Measurements from ENCODE around the gene TTL. TPM values are rescaled to one million over a fixed set of nuclear protein-coding genes. Genes with fewer than 3 reads are reported as not detected.
A peak's percentile ranks its signal among the peaks of the same experiment; 100 is the strongest.

The TTL gene
- total and polyA plus RNA-seq, 7 experiments from 2014 or later, result 1.1 to 31.0 (median 14.2) TPM

DNA sequence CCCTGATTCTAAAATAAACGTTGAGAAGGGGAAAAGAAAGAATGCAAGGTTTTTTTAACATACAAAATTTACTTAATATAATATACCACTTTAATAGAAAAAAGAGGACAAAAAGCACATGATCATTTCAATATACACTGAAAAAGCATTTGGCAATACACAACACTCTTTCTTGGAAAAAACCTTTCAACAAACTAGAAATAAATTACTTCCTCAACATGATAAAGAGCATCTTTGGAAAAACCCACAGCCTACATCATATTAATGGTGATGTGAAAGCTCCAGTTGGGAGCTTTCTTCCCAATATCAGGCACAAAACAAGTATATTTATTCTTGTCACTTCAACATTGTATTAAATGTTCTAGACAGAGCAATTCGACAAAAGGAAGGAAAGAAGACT, 57.4 kb downstream of the TTL start:
- Mint-ChIP-seq H3K27me3 (no peaks in the 10 kb centered on the region), H3K36me3 (peaks cover 0 to 9% (median 0%) of the 10 kb centered on the region in 5 donors), H3K4me1 (peaks cover 9 to 14% (median 12%) of the 10 kb centered on the region in 7 donors), H3K27ac (no peak overlapping the region), H3K4me3 (no peak overlapping the region), H3K9me3 (peaks cover 0 to 4% (median 0%) of the 10 kb centered on the region in 11 donors)
- Histone ChIP-seq H3K27ac (ENCODE audit: low read depth, low read length) (no peak overlapping the region), H3K9me3 (ENCODE audit: control insufficient read depth in 2 of 3, low read length in 3 of 3) (no peaks in the 10 kb centered on the region), H3K4me3 (ENCODE audit: low read length) (no peak overlapping the region), H3K36me3 (ENCODE audit: control insufficient read depth in 2 of 3, insufficient read depth in 3 of 3, low read length in 3 of 3) (peaks cover 0 to 4% (median 0%) of the 10 kb centered on the region in 3 experiments), H3K27me3 (ENCODE audit: control insufficient read depth in 2 of 2, insufficient read depth in 2 of 2, low read length in 2 of 2) (no peaks in the 10 kb centered on the region), H3K4me1 (ENCODE audit: control insufficient read depth in 2 of 2, insufficient read depth in 2 of 2, low read length in 2 of 2) (peaks cover 14 to 15% of the 10 kb centered on the region in 2 donors)
- CTCF ChIA-PET, result no interaction called here
- intact Hi-C loops (cut with micrococcal nuclease), result no loop called here
- DNase-seq, result no peak
- no peak for ATAC-seq
- POLR2A ChIA-PET, result no interaction called here

DNA sequence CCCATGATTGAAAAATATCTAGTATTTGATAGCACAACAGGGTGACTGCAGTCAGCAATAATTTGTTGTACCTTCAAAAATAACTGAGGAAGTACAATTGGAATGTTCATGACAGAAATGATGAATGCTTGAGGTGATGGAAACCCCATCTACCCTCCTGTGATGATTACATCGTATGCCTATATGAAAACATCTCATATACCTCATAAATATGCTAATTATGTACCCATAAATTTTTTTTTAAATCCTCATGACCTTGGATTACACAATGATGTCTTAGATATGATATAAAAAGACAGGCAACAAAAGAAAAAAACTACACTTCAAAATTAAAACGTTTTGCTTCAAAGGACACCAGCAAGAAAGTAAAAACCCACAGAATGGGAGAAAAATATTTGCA, 59.0 kb downstream of the TTL start:
- Mint-ChIP-seq H3K9me3 (peaks cover 0 to 4% (median 0%) of the 10 kb centered on the region in 11 donors), H3K27ac (peak overlapping the region in 2 of 9 donors; percentile 6 to 98), H3K4me1 (peaks cover 12 to 22% (median 18%) of the 10 kb centered on the region in 7 donors), H3K4me3 (peak overlapping the region in 1 of 10 donors; percentile 53), H3K36me3 (peaks cover 0 to 9% (median 0%) of the 10 kb centered on the region in 5 donors), H3K27me3 (no peaks in the 10 kb centered on the region)
- Histone ChIP-seq H3K27me3 (ENCODE audit: control insufficient read depth in 2 of 2, insufficient read depth in 2 of 2, low read length in 2 of 2) (no peaks in the 10 kb centered on the region), H3K27ac (ENCODE audit: low read depth, low read length) (peak overlapping the region; percentile 89), H3K9me3 (ENCODE audit: control insufficient read depth in 2 of 3, low read length in 3 of 3) (no peaks in the 10 kb centered on the region), H3K36me3 (ENCODE audit: control insufficient read depth in 2 of 3, insufficient read depth in 3 of 3, low read length in 3 of 3) (peaks cover 0 to 5% (median 0%) of the 10 kb centered on the region in 3 experiments), H3K4me1 (ENCODE audit: control insufficient read depth in 2 of 2, insufficient read depth in 2 of 2, low read length in 2 of 2) (peaks cover 14 to 15% of the 10 kb centered on the region in 2 donors), H3K4me3 (ENCODE audit: low read length) (no peak overlapping the region)
- ATAC-seq (no peak), DNase-seq (no peak)
- CTCF ChIA-PET, result no interaction called here
- intact Hi-C loops (cut with micrococcal nuclease), result loop anchor here in 1 of 2 donors (5.0 kb wide), 1 partner anchor 264 kb away; the partner anchor contains the start of gene ZC3H6
- POLR2A ChIA-PET, result interaction anchor here (0.8 to 1.3 kb wide), 5 partner anchors 42 to 640 kb away, joined by 3 to 4 read pairs (median 4); no protein-coding TSS in a partner anchor

DNA sequence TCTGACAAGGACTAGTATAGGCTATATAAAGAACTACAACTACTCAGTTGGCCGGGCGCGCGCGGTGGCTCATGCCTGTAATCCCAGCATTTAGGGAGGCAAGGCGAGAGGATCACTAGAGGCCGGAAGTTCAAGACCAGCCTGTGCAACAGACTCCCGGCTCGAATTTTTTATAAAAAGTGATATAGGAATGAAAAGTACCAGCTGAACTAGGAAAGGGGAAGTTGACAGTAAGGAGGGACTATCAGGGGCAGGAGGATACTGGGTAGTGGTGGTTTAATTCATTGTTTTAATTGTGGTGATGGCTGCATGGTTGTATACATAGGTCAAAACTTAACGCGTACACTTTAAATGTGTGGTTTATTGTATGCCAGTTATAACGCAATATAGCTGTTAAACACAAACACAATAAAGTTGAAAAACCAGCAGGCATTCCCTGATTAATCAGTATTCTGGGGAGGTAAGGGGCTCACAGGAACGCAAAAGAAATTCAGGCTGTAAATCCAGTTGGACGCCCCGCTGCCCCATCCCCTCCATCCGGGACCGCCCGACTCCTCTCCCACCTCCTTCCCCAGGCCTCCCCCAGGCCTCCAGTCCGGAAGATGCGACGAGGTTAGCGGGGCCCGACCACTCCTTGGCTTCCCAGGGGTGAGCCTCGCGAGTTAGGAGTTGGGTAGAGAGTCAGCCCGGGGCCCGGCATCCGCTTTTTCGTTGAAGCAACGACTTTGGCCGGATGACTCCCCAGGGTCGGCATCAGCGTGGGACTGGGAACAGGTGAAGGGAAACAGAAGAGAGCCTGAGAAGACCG, 59.6 kb downstream of the TTL start:
- Histone ChIP-seq H3K4me3 (ENCODE audit: low read length) (peak overlapping the region; percentile 95), H3K27ac (ENCODE audit: low read depth, low read length) (peak overlapping the region; percentile 89), H3K9me3 (ENCODE audit: control insufficient read depth in 2 of 3, low read length in 3 of 3) (no peaks in the 10 kb centered on the region), H3K4me1 (ENCODE audit: control insufficient read depth in 2 of 2, insufficient read depth in 2 of 2, low read length in 2 of 2) (peaks cover 14 to 15% of the 10 kb centered on the region in 2 donors), H3K27me3 (ENCODE audit: control insufficient read depth in 2 of 2, insufficient read depth in 2 of 2, low read length in 2 of 2) (no peaks in the 10 kb centered on the region), H3K36me3 (ENCODE audit: control insufficient read depth in 2 of 3, insufficient read depth in 3 of 3, low read length in 3 of 3) (peaks cover 0 to 8% (median 0%) of the 10 kb centered on the region in 3 experiments)
- Mint-ChIP-seq H3K27ac (peak overlapping the region in 1 of 9 donors; percentile 98), H3K27me3 (no peaks in the 10 kb centered on the region), H3K4me1 (peaks cover 12 to 22% (median 18%) of the 10 kb centered on the region in 7 donors), H3K36me3 (peaks cover 0 to 9% (median 0%) of the 10 kb centered on the region in 5 donors), H3K4me3 (no peak overlapping the region), H3K9me3 (peaks cover 0 to 4% (median 0%) of the 10 kb centered on the region in 11 donors)
- DNase-seq, result peak in 3 of 9 donors; percentile 0 to 79 (median 75)
- CTCF ChIA-PET, result no interaction called here
- ATAC-seq, result peak; percentile 87
- POLR2A ChIA-PET, result interaction anchor here (0.6 to 1.3 kb wide), 5 partner anchors 42 to 354 kb away, joined by 3 to 4 read pairs (median 3); no protein-coding TSS in a partner anchor
- intact Hi-C loops (cut with micrococcal nuclease), result loop anchor here (1.0 to 5.0 kb wide), 11 partner anchors 43 to 657 kb away; partner anchors contain the start of genes CHCHD5 (in 2 of the 2), SLC20A1 (in 2 of the 2), TMEM87B (in 2 of the 2) and ANAPC1 (in 1 of the 2)

DNA sequence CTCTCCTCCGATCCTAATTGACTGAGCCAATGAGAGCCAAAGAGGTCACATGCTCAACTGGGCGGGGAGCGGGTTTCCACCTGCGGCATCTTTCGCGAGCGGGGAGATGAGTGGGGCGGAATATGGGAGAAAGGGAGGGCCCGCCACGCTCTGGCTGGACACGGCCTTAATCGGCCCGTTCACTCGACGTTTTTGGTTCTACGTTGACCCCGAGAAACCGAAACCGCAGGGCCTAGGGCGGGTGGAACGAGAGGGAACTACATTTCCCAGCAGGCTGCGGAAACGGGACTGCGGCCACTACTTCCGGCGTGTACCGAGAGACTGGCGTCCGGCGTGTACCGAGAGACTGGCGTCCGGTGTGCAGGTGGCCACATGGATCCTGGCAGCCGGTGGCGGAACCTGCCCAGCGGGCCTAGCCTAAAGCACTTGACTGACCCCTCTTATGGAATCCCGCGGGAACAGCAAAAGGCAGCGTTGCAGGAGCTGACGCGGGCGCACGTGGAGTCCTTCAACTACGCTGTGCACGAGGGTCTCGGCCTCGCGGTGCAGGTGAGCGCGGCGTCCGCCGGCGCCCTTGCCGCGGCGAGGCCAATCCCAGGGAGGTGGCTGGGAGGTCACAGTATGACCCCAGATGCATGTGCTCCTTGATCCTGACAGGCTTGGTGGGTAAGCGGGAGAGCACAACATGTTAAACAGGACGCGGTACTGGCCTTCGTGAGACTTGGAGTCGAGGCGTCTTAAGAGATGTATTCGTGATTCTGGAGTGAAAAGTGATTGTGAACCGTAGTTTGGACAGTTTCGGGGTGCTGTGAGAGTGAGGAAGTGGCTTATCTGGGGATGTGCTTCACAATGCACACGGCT, 60.4 kb downstream of the TTL start, which contains the start of gene POLR1B:
Gene POLR1B (plus strand): TSS at position 343 of the 861 bp plus-strand sequence. CDS start 30 bp downstream, at position 373.
- Histone ChIP-seq H3K27me3 (ENCODE audit: control insufficient read depth in 2 of 2, insufficient read depth in 2 of 2, low read length in 2 of 2) (no peaks in the 10 kb centered on the region), H3K9me3 (ENCODE audit: control insufficient read depth in 2 of 3, low read length in 3 of 3) (no peaks in the 10 kb centered on the region), H3K36me3 (ENCODE audit: control insufficient read depth in 2 of 3, insufficient read depth in 3 of 3, low read length in 3 of 3) (peaks cover 0 to 15% (median 6%) of the 10 kb centered on the region in 3 experiments), H3K4me1 (ENCODE audit: control insufficient read depth in 2 of 2, insufficient read depth in 2 of 2, low read length in 2 of 2) (peaks cover 14 to 15% of the 10 kb centered on the region in 2 donors), H3K27ac (ENCODE audit: low read depth, low read length) (peak within 1 kb of the TSS; percentile 89), H3K4me3 (ENCODE audit: low read length) (peak within 1 kb of the TSS; percentile 95)
- Mint-ChIP-seq H3K9me3 (peaks cover 0 to 4% (median 0%) of the 10 kb centered on the region in 11 donors), H3K4me1 (peaks cover 12 to 24% (median 19%) of the 10 kb centered on the region in 7 donors), H3K27ac (peak within 1 kb of the TSS in 1 of 9 donors; percentile 98), H3K36me3 (peaks cover 0 to 13% (median 4%) of the 10 kb centered on the region in 5 donors), H3K27me3 (no peaks in the 10 kb centered on the region), H3K4me3 (no peak within 1 kb of the TSS)
- intact Hi-C loops (cut with micrococcal nuclease), result loop anchor here (1.0 to 5.0 kb wide), 11 partner anchors 42 to 658 kb away; partner anchors contain the start of genes CHCHD5 (in 2 of the 2), SLC20A1 (in 2 of the 2), TMEM87B (in 2 of the 2) and ANAPC1 (in 1 of the 2)
- CTCF ChIA-PET, result no interaction called here
- ATAC-seq, result peak; percentile 88
- DNase-seq, result peak in 8 of 9 donors; percentile 57 to 81 (median 77)
- POLR2A ChIA-PET, result interaction anchor here (0.6 kb wide), 1 partner anchor 355 kb away, joined by 3 read pairs; no protein-coding TSS in a partner anchor

DNA sequence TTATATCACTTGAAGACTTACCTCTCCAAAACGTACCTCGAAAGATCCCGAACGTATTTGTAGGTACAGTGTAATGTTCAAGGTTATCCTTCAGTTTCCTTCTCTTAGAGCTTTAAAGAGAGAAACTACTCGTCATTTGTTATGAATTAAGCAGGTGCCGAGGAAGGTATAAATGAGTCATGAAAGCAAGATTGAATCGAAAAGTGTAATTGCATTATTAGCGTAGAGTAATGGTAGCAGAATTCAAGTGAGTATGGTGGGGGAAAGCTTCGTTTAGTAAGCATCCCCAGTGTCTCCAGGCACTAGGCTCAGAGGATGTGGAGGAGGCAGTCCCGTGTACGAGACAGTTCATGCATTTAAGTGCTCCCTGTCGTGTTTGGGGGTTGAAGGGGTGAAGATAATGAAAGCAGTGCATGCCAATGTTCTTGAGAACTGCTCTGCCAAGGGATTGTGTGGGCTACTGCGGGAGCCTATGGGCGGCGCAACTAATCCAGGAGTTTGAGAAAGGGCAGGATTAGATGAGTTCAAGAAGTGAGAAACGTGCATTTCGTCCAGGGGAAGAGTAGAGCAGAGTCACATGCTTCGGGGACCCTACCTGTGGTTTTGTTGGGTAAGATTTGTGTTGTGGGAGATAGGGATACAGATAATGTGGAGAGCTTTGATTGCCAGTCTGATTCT, 61.2 kb downstream of the TTL start:
- Mint-ChIP-seq H3K27me3 (no peaks in the 10 kb centered on the region), H3K27ac (no peak overlapping the region), H3K36me3 (peaks cover 0 to 16% (median 5%) of the 10 kb centered on the region in 5 donors), H3K4me1 (peaks cover 12 to 25% (median 19%) of the 10 kb centered on the region in 7 donors), H3K9me3 (peaks cover 0 to 4% (median 0%) of the 10 kb centered on the region in 11 donors), H3K4me3 (no peak overlapping the region)
- peaks cover 0 to 23% (median 8%) of the 10 kb centered on the region in 3 experiments for H3K36me3 ChIP-seq (ENCODE audit: control insufficient read depth in 2 of 3, insufficient read depth in 3 of 3, low read length in 3 of 3)
- ChIA-PET POLR2A (interaction anchor here (0.6 kb wide), 2 partner anchors 27 to 41 kb away, joined by 3 to 4 read pairs; partner anchors contain the start of gene CHCHD5), CTCF (interaction anchor here (0.5 to 1.1 kb wide), 2 partner anchors 84 to 94 kb away, joined by 3 to 4 read pairs; no protein-coding TSS in a partner anchor)
- H3K27me3 ChIP-seq (ENCODE audit: control insufficient read depth in 2 of 2, insufficient read depth in 2 of 2, low read length in 2 of 2), result no peaks in the 10 kb centered on the region
- peak overlapping the region; percentile 95 for H3K4me3 ChIP-seq (ENCODE audit: low read length)
- intact Hi-C loops (cut with micrococcal nuclease), result loop anchor here (1.0 to 5.0 kb wide), 11 partner anchors 41 to 659 kb away; partner anchors contain the start of genes CHCHD5 (in 2 of the 2), SLC20A1 (in 2 of the 2), TMEM87B (in 2 of the 2) and ANAPC1 (in 1 of the 2)
- H3K4me1 ChIP-seq (ENCODE audit: control insufficient read depth in 2 of 2, insufficient read depth in 2 of 2, low read length in 2 of 2), result peaks cover 14 to 15% of the 10 kb centered on the region in 2 donors
- no peaks in the 10 kb centered on the region for H3K9me3 ChIP-seq (ENCODE audit: control insufficient read depth in 2 of 3, low read length in 3 of 3)
- ATAC-seq, result no peak
- DNase-seq, result no peak
- H3K27ac ChIP-seq (ENCODE audit: low read depth, low read length), result peak overlapping the region; percentile 89

All from naive thymus-derived CD4-positive, alpha-beta T cell (primary cell).